NCI-H2029 treated with DMSO at 0.1 percent for 48 hours (cell line): ENCODE data around the gene WDR43.
"Not testable (repeated sequence)": the region's sequence is repeated elsewhere in the genome, so short reads cannot be mapped to it uniquely, and the experiment has no call there.

ENCODE experiments used
- DNase-seq: peaks from one replicate; lab custom pipeline; 2025; lab: John Stamatoyannopoulos, UW

The WDR43 gene

DNA sequence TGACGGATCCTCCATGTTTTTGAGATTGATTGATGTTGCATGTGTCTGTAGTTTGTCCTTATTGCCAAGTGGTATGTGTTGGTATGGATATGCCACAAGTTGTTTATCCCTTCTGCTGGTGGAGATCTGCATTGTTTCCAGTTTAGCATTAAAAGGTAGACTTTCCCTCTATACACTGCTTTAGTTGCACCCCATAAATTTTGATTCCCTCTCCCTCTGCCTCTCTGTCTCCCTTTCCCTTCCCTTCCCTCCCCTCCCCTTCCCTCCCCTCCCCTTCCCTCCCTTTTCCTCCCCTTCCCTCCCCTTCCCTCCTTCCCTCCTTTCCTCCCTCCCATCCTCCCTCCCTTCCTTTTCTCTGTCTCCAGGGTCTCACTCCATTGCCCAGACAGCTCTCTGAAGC lies 68.0 kb downstream of the WDR43 start:
- DNase-seq: no peak

DNA sequence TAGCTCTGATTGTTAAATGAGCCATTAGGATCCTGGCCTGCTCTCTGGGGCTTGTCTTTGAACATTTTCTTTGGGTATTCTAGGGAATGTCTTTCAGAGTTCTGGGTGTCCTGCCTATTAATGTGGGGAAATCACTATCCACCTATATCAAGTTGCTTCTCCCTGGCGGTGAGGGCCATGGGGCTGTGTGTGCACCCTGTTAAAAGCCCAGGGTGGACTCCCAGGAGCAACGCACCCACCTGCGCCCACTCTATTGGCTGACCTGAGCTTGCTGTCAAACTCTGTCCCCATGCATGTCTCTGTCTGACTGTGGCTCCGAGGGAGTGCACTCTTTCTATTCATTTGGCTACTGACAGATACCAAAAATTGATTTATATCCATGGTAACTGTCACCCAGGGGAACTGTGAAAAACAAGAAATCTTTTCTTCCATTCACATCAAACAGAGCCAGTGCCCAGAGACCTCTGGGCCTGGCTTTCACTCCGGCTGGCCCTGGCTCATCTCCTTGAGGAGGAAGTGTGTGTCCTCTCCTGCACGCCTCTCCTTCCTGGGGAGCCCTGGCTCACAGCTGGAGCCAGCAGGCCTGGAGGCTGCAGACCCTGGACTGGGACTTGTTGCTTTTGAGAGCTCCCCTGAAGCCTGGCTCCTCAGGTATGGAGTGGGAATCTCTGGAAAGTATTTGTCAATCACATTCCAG lies 76.1 kb downstream of the WDR43 start:
- no peak for DNase-seq

DNA sequence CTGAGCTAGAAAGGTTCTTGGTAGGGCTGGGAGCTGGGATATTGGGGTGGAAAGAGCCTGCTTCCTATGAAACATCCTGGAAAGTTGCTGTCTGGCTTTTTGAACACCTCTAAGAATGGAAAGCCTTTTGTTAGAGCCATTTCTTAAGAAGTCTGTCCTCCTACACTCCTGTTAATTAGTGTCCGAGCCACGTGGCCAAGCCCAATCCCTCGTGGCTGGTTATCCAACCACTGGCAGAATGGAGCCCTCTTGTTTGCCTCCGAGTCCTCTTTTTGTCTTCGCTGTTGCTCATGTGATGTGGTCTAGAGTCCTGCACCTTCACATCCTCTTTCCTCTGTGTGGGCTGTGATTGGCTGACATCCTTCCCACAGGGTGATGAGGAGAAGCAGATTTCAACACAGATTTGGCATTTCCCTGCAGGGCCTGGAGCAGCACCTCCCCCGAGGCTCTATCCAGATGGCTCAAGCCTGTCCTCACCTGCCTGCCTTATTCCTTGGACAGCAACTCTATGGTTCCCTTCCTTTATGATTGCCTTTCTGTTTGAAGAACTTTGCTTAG lies 78.4 kb downstream of the WDR43 start:
- no peak for DNase-seq

- DNase-seq: no peak
Observed at GRCh38 chr2:28974252-28974651, 79.8 kb downstream of the WDR43 start.

DNA sequence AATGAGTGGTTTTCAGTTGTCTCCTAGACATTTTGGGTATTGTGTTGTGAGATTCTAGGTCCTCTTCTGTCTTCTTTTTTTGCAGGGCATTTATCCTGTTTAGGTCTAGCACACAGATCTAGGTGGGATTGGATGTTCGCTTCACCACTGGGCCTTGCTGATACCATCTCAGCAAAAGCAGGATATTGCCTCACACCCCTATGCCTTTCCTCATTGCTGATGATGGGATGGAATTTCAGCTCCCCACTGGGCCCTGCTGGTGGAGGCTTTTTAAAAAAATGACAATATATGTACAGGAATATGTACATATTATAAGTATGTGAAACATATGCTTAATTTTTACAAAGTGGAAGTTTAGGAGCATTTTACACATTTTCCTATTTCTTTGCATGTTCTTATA lies 81.2 kb downstream of the WDR43 start:
- no peak for DNase-seq

- no peak for DNase-seq
Observed at GRCh38 chr2:28976584-28976983, 82.1 kb downstream of the WDR43 start.

GRCh38 chr2:28977176-28977875 lies 82.9 kb downstream of the WDR43 start:
- no peak for DNase-seq

GRCh38 chr2:28978001-28978400 lies 83.5 kb downstream of the WDR43 start:
- DNase-seq: not testable (repeated sequence)

- DNase-seq: no peak
Observed at GRCh38 chr2:28978606-28979005, 84.1 kb downstream of the WDR43 start.

- DNase-seq: no peak
Observed at GRCh38 chr2:28979041-28979440, 84.6 kb downstream of the WDR43 start.

- no peak for DNase-seq
Observed at GRCh38 chr2:28979576-28980366, 85.3 kb downstream of the WDR43 start.

DNA sequence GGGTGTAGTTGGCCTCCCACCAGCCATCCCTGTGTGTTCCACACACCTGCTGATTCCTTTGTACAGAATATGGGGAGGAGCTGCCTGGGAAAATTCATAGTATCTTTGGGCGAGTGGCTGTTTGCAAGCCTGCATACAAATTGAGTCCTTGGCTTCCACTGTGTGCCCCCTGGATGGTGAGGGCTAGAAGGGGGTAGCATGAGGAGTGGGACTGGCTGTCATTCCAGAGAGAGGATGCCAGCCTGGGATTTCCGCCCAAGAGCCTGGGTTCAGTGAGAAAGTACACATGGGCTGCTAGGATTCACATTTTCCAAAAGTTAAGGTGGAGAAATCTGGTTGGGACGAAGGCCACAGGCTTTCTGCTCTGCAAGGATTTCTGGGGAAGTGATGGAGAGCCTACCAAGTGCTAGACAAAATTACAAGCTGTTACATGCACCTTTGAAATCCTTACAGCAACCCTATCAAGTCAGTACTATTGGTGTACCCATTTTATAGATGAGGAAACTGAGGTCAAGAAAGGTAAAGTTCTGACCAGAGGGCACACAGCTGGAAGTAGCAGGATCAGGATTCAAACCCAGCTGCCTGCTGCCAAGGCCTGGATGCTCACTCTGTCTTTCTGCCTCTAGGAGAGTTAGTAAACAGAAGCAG lies 86.0 kb downstream of the WDR43 start:
- DNase-seq: no peak

- DNase-seq: no peak
Observed at GRCh38 chr2:28981016-28981441, 86.6 kb downstream of the WDR43 start, which contains the start of gene TOGARAM2. TSS of gene TOGARAM2 (plus strand) at chr2:28981298. CDS start at chr2:28994835, 13,537 bp downstream.

DNA sequence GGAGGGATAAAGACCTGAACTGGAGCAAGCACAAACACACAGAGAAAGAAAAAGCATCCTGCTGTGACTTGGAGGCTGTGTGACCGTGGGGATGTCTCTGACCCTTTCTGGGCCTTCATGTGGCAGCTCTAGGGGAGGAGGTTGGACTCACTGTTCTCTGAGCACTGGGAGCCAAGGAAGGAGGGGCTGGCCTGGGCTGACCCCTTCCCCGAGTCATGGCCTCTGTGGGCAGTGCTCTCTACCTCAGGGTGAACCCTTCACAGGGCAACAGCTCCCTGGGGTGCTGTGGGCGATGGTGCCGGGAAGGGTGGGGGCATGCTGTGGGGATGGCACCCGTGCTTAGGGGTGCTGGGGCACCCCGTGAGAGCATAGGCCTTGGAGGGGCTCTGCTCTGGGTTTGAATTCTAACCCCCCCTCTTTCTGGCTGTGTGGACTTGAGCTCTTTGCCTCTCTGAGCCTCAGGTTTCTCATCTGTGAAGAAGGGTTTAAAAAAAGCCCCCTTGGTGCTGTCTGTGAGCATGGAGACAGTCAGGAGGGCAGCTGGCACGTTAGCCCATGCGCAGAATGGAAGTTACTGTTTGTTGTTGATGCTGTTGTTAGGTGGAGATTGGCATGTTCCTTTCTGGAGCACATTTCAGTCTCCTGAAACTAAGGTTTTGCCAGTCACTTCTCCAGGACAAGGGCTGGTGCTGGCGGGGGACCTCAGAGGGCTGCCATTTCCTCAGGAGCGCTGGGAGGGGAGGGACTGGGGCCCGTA lies 87.3 kb downstream of the WDR43 start:
- DNase-seq: no peak

DNA sequence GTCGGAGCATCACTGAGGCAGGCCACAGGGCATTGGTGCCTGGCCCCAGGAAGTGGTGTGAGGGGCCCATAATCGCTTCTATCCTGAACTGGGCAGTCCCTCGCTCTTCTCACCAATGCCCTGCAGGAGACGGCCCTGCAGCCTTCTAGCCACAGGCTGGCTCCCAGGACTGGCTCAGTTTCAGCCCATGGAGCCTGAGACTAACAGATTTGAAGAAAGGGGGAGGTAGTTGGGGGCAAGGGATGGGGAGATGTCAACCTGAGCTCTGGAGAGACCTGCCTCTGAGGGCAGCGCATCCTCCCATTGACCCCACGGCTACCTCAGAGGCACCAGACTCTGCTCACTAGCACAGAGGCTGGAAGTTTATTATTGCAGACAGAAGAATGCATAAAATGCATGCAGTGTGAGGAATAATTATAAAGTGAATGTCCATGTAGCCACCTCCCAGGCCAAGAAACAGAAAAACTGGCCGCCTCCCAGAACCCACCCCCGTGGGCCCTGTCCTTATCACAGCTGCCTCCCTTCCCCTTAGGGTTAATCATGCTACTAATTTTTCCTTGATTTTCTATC lies 88.0 kb downstream of the WDR43 start:
- no peak for DNase-seq

GRCh38 chr2:28986429-28986828 lies 92.0 kb downstream of the WDR43 start:
- no peak for DNase-seq

DNA sequence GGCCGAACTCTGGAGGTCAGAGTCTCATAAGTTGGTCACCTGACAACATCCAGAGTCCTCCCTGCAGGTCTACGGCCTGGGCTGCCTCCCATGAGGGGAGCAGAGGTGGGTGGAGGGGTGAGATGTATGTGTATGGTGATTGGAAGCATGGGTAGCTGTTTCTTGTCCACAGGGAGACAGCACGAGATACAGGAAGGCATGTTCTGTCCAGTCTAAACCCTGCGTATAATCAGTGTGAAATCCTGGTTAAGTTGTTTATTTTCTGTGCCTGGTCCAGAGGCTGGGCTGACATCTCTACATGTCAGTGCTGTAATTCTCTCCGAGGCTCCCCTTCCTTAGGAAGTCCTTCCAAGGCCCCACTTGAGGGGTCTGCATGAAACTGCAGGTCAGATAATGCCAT lies 95.5 kb downstream of the WDR43 start:
- no peak for DNase-seq

DNA sequence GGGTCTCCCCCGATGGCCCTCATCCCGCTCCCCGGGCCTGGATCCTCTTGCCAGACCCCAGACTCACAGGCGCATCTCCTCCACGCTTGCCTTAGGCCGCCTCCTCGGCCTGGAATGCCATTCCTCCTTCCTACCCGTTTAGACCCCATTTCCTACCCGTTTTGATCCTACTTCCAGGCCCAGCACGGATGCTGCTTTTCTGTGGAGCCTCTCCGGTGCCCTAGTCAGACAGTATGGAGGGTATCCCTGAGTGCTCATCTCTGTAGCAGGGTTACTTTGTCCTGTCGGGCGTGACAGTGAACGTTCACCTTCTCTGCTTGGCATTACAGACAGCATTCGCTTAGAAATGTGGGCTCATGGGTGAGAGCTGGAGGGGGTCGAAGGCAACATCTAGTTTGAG lies 96.0 kb downstream of the WDR43 start:
- no peak for DNase-seq

DNA sequence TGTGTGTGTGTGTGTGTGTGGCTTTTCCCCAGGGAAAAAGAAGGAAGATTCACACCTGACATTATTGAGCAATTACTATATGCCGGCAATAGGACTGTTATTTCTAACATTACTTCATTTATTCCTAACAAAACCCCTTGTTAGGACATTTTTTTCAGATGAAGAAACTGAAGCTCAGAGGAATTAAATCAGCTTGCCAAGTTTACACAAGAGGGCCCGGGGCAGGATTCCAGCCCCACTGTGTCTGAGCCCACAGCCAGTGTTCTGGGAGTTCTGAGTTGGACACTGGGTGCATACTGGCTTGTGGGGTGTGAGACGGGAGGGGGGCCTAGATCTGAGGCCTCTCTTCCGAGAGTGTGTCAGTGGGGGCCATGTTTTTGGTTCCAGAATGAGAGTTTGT lies 96.6 kb downstream of the WDR43 start:
- DNase-seq: no peak

DNA sequence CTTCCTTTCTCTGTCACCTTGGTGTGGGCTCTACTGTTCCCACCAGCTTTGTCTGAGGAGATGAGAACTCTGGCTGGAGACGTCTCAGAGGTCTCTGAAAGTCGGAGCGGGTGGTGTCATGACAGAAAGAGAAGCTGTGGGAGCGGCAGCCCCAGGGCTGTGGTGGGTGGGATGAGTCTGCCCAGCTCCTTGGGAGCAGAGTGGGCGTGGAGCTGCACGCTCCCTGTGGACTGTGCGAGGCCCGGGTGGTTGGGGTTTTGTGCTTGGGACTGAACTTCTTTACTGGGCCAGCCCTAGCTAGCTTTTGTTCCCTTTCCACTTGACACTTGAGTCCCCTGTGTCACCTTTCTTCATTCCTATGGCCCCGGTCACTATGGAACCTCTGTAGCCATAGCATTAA lies 97.0 kb downstream of the WDR43 start:
- no peak for DNase-seq
